Measurements from ENCODE around the gene HBA1. TPM values are rescaled to one million over a fixed set of nuclear protein-coding genes. Genes with fewer than 3 reads are reported as not detected.
"Not testable (repeated sequence)": the region's sequence is repeated elsewhere in the genome, so short reads cannot be mapped to it uniquely, and the experiment has no call there.

HBA1 gene
- polyA plus RNA-seq, 4 donors = 481 to 856 (median 780) TPM

- not testable (repeated sequence) for DNase-seq (ENCODE audit: low read depth in 4 of 4, low spot score in 2 of 4)
Observed at GRCh38 chr16:173928-174769, 2.3 kb upstream of the HBA1 start.

- DNase-seq (ENCODE audit: low read depth in 4 of 4, low spot score in 2 of 4) = no peak
Observed at GRCh38 chr16:175011-175949, 1.2 kb upstream of the HBA1 start.

- not testable (repeated sequence) for DNase-seq (ENCODE audit: low read depth in 4 of 4, low spot score in 2 of 4)
Observed at GRCh38 chr16:176006-176405, 474 bp upstream of the HBA1 start.

DNA sequence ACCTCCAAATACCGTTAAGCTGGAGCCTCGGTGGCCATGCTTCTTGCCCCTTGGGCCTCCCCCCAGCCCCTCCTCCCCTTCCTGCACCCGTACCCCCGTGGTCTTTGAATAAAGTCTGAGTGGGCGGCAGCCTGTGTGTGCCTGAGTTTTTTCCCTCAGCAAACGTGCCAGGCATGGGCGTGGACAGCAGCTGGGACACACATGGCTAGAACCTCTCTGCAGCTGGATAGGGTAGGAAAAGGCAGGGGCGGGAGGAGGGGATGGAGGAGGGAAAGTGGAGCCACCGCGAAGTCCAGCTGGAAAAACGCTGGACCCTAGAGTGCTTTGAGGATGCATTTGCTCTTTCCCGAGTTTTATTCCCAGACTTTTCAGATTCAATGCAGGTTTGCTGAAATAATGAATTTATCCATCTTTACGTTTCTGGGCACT is 928 bp downstream of the HBA1 start:
- DNase-seq (ENCODE audit: low read depth in 4 of 4, low spot score in 2 of 4) = no peak

DNA sequence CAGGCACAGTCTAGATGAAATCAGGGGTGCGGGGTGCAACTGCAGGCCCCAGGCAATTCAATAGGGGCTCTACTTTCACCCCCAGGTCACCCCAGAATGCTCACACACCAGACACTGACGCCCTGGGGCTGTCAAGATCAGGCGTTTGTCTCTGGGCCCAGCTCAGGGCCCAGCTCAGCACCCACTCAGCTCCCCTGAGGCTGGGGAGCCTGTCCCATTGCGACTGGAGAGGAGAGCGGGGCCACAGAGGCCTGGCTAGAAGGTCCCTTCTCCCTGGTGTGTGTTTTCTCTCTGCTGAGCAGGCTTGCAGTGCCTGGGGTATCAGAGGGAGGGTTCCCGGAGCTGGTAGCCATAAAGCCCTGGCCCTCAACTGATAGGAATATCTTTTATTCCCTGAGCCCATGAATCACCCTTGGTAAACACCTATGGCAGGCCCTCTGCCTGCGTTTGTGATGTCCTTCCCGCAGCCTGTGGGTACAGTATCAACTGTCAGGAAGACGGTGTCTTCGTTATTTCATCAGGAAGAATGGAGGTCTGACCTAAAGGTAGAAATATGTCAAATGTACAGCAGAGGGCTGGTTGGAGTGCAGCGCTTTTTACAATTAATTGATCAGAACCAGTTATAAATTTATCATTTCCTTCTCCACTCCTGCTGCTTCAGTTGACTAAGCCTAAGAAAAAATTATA is 1.6 kb downstream of the HBA1 start:
- DNase-seq (ENCODE audit: low read depth in 4 of 4, low spot score in 2 of 4) = no peak

DNA sequence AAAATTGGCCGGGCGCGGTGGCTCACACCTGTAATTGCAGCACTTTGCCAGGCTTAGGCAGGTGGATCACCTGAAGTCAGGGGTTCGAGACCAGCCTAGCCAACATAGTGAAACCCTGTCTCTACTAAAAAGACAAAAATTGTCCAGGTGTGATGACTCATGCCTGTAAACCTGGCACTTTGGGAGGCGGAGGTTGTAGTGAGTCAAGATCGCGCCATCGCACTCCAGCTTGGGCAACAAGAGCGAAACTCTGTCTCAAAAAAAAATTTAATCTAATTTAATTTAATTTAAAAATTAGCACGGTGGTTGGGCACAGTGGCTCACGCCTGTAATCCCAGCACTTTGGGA is 2.2 kb downstream of the HBA1 start:
- no peak for DNase-seq (ENCODE audit: low read depth in 4 of 4, low spot score in 2 of 4)

GRCh38 chr16:179211-180092 is 3.0 kb downstream of the HBA1 start:
- DNase-seq (ENCODE audit: low read depth in 4 of 4, low spot score in 2 of 4) = no peak

- DNase-seq (ENCODE audit: low read depth in 4 of 4, low spot score in 2 of 4) = no peak
Observed at GRCh38 chr16:180101-180675, 3.7 kb downstream of the HBA1 start, which contains the start of gene HBQ1. Gene HBQ1, plus strand, starts transcription at chr16:180459. Its CDS starts 28 bp downstream, at chr16:180487.

DNA sequence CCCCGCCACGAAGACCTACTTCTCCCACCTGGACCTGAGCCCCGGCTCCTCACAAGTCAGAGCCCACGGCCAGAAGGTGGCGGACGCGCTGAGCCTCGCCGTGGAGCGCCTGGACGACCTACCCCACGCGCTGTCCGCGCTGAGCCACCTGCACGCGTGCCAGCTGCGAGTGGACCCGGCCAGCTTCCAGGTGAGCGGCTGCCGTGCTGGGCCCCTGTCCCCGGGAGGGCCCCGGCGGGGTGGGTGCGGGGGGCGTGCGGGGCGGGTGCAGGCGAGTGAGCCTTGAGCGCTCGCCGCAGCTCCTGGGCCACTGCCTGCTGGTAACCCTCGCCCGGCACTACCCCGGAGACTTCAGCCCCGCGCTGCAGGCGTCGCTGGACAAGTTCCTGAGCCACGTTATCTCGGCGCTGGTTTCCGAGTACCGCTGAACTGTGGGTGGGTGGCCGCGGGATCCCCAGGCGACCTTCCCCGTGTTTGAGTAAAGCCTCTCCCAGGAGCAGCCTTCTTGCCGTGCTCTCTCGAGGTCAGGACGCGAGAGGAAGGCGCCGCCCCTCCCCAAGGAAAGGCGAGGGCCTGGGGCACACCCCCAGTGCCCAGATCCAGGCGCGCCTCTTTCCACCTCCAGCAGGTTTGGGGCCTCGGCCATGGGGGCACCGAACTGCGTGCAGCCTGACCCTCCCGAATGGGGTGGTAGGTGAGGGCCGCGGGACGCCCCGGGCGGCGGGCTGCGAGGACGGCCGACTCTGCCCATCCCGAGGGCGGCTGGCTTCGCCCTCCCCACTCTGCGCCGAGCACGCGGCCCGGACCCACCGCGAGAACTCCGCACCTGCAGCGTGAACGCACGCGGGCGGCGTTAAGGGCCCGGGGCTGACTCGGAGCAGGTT is 4.4 kb downstream of the HBA1 start:
- no peak for DNase-seq (ENCODE audit: low read depth in 4 of 4, low spot score in 2 of 4)

GRCh38 chr16:181565-182021 is 5.1 kb downstream of the HBA1 start:
- DNase-seq (ENCODE audit: low read depth in 4 of 4, low spot score in 2 of 4) = peak in 1 of 4 donors; percentile 40

- DNase-seq (ENCODE audit: low read depth in 4 of 4, low spot score in 2 of 4) = no peak
Observed at GRCh38 chr16:183005-183404, 6.5 kb downstream of the HBA1 start.

DNA sequence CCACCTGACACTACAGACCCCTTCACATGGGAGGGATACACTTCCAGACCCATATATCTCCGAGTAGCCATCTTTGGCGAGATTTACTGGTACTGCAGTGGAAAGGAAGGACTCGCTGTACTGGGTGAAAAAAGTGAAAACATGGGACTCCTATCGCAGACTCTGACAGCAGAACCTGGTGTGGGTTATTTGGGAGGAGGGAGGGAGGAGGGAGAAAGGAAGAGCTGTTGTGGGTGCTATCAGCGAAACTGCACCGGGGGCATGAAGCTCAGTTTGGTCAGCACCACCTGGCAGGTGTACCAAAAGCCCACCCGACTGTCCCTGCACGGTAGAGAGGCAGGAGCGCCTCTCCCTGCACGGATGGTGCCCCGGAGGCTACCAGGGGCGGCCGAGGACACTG is 8.7 kb downstream of the HBA1 start:
- no peak for DNase-seq (ENCODE audit: low read depth in 4 of 4, low spot score in 2 of 4)

- no peak for DNase-seq (ENCODE audit: low read depth in 4 of 4, low spot score in 2 of 4)
Observed at GRCh38 chr16:185691-186090, 9.2 kb downstream of the HBA1 start.

GRCh38 chr16:187330-187729 is 10.8 kb downstream of the HBA1 start:
- no peak for DNase-seq (ENCODE audit: low read depth in 4 of 4, low spot score in 2 of 4)

DNA sequence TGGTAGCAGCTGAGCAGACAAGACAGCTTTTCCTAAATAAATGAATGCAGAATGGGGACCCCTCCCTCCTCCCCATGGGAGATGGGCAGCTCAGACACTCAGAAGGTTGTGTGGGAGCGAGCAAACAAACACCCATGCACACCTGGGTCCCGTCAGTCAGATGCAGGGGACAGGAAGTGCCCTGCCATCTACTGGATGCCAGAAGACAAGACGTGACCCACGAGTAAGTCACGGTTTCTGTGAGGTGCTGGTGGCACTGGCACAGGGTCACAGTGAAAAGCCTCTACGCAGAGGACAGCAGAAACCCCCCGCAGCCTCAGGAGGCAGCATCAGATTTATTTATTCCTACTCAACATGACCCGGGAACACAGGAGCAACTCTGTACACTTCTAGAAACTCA is 12.2 kb downstream of the HBA1 start:
- no peak for DNase-seq (ENCODE audit: low read depth in 4 of 4, low spot score in 2 of 4)

- no peak for DNase-seq (ENCODE audit: low read depth in 4 of 4, low spot score in 2 of 4)
Observed at GRCh38 chr16:189604-190186, 13.2 kb downstream of the HBA1 start.

DNA sequence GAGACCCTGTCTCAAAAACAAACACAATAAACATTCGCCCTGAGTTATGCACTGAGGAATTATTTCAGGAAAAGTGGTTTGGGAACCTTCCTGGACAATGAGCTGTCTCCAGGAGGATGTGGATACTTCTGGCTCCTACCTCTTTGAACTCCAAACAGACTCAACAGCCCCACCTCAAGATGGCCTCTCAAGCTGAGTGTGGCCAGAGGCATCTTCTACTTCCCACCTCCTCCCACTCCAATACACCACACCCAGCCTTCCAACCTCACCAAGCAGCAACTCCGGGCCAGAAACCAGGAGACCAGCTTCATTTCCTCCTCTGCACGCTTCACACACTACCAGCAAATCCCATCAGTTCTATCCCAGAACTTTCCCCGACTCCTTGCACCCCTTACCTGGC is 15.4 kb downstream of the HBA1 start:
- DNase-seq (ENCODE audit: low read depth in 4 of 4, low spot score in 2 of 4) = no peak

GRCh38 chr16:192686-193085 is 16.2 kb downstream of the HBA1 start:
- no peak for DNase-seq (ENCODE audit: low read depth in 4 of 4, low spot score in 2 of 4)

Measured in left renal cortex interstitium (tissue), 4 donors.